ENCODE results near the gene INPP5A. TPM values are rescaled to one million over a fixed set of nuclear protein-coding genes. Genes with fewer than 3 reads are reported as not detected.

Gene INPP5A
- total and polyA plus RNA-seq, 2 experiments from 2014 or later = 41.2 to 53.6 TPM

DNA sequence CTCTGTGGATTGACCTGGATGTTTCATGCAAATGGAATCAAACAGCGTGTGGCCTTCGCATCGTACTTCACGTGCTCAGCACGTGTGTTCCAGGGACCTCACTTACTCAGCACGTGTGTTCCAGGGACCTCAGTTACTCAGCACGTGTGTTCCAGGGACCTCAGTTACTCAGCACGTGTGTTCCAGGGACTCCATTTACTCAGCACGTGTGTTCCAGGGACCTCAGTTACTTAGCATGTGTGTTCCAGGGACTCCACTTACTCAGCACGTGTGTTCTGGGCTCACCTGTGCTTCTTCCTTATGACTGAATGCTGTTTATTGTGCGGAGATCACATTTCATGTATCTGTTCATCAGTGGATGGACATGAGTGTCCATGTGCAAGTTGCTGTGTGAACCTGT, 22.0 kb downstream of the INPP5A start:
- 95% methylated on average over 11 of the region's 11 CpGs for WGBS (ENCODE audit: low lambda C conversion rate, missing lambda C conversion rate)
- peaks cover 61% of the 10 kb centered on the region for H4K20me1 ChIP-seq (ENCODE audit: insufficient read depth, poor library complexity, severe bottlenecking)

DNA sequence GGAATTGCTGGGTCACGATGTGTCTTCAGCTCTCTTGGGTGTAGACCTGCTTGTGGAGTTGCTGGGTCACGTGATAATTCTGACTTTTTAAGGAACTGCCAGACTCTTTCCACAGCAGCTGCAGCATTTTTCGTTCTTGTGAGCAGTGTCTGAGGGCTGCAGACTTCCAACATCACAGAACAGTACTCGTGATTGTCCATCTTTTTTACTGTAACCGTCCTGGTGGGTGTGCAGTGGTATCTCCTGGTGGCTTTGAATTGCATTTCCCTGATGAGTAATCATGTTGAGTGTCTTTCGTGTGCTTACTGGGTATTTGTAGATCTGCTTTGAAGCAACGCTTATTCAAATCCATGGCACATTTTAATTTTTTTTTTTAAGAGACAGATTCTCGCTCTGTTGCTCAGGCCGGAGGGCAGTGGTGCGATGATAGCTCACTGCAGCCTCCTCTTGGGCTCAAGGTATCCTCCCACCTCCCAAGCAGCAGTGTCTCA, 22.7 kb downstream of the INPP5A start:
- Histone ChIP-seq H3K9me3 (ENCODE audit: low read depth) (no peaks in the 10 kb centered on the region), H3K36me3 (replicated peaks; ENCODE audit: insufficient read depth, low read depth) (no peaks in the 10 kb centered on the region), H2AFZ (no peak overlapping the region), H3K4me1 (ENCODE audit: insufficient read depth) (peaks cover 6% of the 10 kb centered on the region), H3K27me3 (no peaks in the 10 kb centered on the region), H3K27ac (no peak overlapping the region), H3K79me2 (peaks cover 99% of the 10 kb centered on the region), H3K4me2 (no peak overlapping the region), H3K9me2 (replicated peaks; ENCODE audit: insufficient read depth) (no peaks in the 10 kb centered on the region), H4K20me1 (ENCODE audit: insufficient read depth, poor library complexity, severe bottlenecking) (peaks cover 58% of the 10 kb centered on the region), H3K4me3 (no peak overlapping the region)
- no peak for DNase-seq (ENCODE audit: low spot score)
- 86% methylated on average over 10 of the region's 10 CpGs for WGBS (ENCODE audit: low lambda C conversion rate, missing lambda C conversion rate)
- TF ChIP-seq EZH2phosphoT487 (IDR thresholded peaks at IDR 0.05; ENCODE audit: low read depth, severe bottlenecking, unreplicated experiment) = no peak
- TF ChIP-seq, protein P1, sequence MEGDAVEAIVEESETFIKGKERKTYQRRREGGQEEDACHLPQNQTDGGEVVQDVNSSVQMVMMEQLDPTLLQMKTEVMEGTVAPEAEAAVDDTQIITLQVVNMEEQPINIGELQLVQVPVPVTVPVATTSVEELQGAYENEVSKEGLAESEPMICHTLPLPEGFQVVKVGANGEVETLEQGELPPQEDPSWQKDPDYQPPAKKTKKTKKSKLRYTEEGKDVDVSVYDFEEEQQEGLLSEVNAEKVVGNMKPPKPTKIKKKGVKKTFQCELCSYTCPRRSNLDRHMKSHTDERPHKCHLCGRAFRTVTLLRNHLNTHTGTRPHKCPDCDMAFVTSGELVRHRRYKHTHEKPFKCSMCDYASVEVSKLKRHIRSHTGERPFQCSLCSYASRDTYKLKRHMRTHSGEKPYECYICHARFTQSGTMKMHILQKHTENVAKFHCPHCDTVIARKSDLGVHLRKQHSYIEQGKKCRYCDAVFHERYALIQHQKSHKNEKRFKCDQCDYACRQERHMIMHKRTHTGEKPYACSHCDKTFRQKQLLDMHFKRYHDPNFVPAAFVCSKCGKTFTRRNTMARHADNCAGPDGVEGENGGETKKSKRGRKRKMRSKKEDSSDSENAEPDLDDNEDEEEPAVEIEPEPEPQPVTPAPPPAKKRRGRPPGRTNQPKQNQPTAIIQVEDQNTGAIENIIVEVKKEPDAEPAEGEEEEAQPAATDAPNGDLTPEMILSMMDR (IDR thresholded peaks at IDR 0.05; ENCODE audit: poor library complexity) = no peak
- TF ChIP-seq EZH2 (IDR thresholded peaks at IDR 0.05; ENCODE audit: borderline replicate concordance) = no peak

More for the DNA sequence above, 22.0 kb downstream of the INPP5A start:
- TF ChIP-seq EZH2phosphoT487 (IDR thresholded peaks at IDR 0.05; ENCODE audit: low read depth, severe bottlenecking, unreplicated experiment) (no peak), EZH2 (IDR thresholded peaks at IDR 0.05; ENCODE audit: borderline replicate concordance) (no peak)
- TF ChIP-seq, protein P1 (IDR thresholded peaks at IDR 0.05; ENCODE audit: poor library complexity) = no peak
- Histone ChIP-seq H3K79me2 (peaks cover 99% of the 10 kb centered on the region), H3K9me3 (ENCODE audit: low read depth) (no peaks in the 10 kb centered on the region), H3K9me2 (replicated peaks; ENCODE audit: insufficient read depth) (no peaks in the 10 kb centered on the region), H3K36me3 (replicated peaks; ENCODE audit: insufficient read depth, low read depth) (no peaks in the 10 kb centered on the region), H3K27ac (no peak overlapping the region), H3K27me3 (no peaks in the 10 kb centered on the region), H3K4me2 (no peak overlapping the region), H2AFZ (no peak overlapping the region), H3K4me3 (no peak overlapping the region), H3K4me1 (ENCODE audit: insufficient read depth) (peaks cover under 1% of the 10 kb centered on the region)
- DNase-seq (ENCODE audit: low spot score) = no peak

DNA sequence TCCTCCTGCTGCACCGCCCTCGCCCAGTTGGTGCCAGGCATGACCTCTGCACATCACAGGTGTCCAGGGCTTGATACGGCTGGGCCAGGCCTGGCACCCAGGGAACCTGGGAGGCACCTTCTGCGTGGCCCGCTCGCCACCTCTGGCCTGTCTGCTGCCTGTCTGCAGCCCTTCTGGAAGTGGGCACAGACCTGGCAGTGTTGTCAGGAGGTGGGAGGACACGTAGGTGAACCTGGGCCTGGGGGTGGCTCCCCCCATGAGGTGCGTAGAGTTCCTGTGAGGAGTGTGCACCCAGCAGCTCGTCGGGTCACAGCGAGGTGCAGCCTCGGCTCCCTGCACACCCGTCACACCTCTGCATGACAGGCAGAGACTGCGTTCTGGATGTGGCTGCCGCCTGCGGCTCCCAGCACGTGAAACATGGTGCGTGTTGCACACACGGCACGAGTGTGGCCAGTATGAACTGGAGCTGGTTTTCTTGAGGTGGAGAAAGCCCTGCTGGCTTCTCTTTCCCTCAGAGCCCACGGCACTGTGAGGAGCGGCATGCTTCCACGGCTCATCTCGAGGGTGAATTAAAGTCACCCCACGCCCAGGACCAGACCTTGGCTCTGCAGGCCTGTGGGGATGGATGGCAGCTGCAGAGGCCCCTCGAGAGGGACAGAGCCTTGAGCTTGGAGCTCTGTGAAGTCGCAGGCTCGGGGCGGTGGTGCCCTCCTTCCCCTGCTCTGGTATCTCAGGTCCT, 24.8 kb downstream of the INPP5A start:
- H3K27ac ChIP-seq = no peak overlapping the region
- H3K4me1 ChIP-seq (ENCODE audit: insufficient read depth) = peaks cover 6% of the 10 kb centered on the region
- 97% methylated on average over 29 of the region's 29 CpGs for WGBS (ENCODE audit: low lambda C conversion rate, missing lambda C conversion rate)
- no peak overlapping the region for H2AFZ ChIP-seq
- H3K9me3 ChIP-seq (ENCODE audit: low read depth) = no peaks in the 10 kb centered on the region
- H3K4me2 ChIP-seq = no peak overlapping the region
- no peak for DNase-seq (ENCODE audit: low spot score)
- H4K20me1 ChIP-seq (ENCODE audit: insufficient read depth, poor library complexity, severe bottlenecking) = peaks cover 51% of the 10 kb centered on the region
- peaks cover 100% of the 10 kb centered on the region for H3K79me2 ChIP-seq
- no peaks in the 10 kb centered on the region for H3K36me3 ChIP-seq (replicated peaks; ENCODE audit: insufficient read depth, low read depth)
- H3K27me3 ChIP-seq = no peaks in the 10 kb centered on the region
- no peaks in the 10 kb centered on the region for H3K9me2 ChIP-seq (replicated peaks; ENCODE audit: insufficient read depth)
- TF ChIP-seq, protein P1 (IDR thresholded peaks at IDR 0.05; ENCODE audit: poor library complexity) = no peak
- no peak for TF ChIP-seq EZH2 (IDR thresholded peaks at IDR 0.05; ENCODE audit: borderline replicate concordance)
- no peak for TF ChIP-seq EZH2phosphoT487 (IDR thresholded peaks at IDR 0.05; ENCODE audit: low read depth, severe bottlenecking, unreplicated experiment)
- H3K4me3 ChIP-seq = no peak overlapping the region
